BE2C (cell line): Measurements from ENCODE around the gene IFTAP.

Source experiments
- DNase-seq: peaks from one replicate; pipeline ENCODE4 v3.0.0-alpha.2; 2020
- H3K27me3 ChIP-seq: fragments of 250-450 bp; sonication (Bioruptor Pico); 2 replicates; pipeline ENCODE4 v1.5.1; 2020; ENCODE audit warnings: mild to moderate bottlenecking
- H3K36me3 ChIP-seq: fragments of 250-450 bp; sonication (Bioruptor Pico); 2 replicates; pipeline ENCODE4 v1.5.1; 2020; ENCODE audit warnings: mild to moderate bottlenecking
- H3K4me1 ChIP-seq: fragments of 250-450 bp; sonication (Bioruptor Pico); 2 replicates; pipeline ENCODE4 v1.5.1; 2020
- H3K4me3 ChIP-seq: 2 replicates; pipeline ENCODE4 v1.5.1; 2011; ENCODE audit warnings: low read depth, low read length
- H3K9me3 ChIP-seq: fragments of 250-450 bp; sonication (Bioruptor Pico); 2 replicates; pipeline ENCODE4 v1.5.1; 2020
- TF ChIP-seq, protein P1 (sequence below): IDR thresholded peaks from 2 replicates; pipeline ENCODE4 v1.5.1; 2012; ENCODE audit warnings: mild to moderate bottlenecking, low read depth, low read length

Gene IFTAP

DNA sequence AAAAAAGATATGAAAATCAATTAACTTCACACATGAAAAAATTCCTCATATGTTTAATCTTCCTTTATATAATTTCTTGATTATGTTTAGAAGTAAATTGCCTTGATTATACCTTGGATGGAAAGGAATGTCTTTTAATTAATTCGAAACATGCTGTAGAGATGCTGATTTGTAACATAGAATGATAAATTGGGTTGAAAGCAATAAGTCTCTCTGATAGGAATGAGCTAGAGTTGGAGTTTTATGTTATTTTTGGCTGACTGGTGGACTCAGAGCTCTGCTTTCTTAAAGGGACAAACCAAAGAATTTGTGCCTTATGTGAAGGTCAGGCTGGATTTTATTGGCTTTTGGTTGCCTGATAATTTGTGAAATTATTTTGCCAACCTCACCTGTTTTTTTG is 98.4 kb downstream of the IFTAP start:
- TF ChIP-seq, protein P1, sequence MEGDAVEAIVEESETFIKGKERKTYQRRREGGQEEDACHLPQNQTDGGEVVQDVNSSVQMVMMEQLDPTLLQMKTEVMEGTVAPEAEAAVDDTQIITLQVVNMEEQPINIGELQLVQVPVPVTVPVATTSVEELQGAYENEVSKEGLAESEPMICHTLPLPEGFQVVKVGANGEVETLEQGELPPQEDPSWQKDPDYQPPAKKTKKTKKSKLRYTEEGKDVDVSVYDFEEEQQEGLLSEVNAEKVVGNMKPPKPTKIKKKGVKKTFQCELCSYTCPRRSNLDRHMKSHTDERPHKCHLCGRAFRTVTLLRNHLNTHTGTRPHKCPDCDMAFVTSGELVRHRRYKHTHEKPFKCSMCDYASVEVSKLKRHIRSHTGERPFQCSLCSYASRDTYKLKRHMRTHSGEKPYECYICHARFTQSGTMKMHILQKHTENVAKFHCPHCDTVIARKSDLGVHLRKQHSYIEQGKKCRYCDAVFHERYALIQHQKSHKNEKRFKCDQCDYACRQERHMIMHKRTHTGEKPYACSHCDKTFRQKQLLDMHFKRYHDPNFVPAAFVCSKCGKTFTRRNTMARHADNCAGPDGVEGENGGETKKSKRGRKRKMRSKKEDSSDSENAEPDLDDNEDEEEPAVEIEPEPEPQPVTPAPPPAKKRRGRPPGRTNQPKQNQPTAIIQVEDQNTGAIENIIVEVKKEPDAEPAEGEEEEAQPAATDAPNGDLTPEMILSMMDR, result no peak
- H3K27me3 ChIP-seq, result no peaks in the 10 kb centered on the region
- H3K4me1 ChIP-seq, result no peaks in the 10 kb centered on the region
- H3K9me3 ChIP-seq, result no peaks in the 10 kb centered on the region
- no peak for DNase-seq
- no peaks in the 10 kb centered on the region for H3K36me3 ChIP-seq
- H3K4me3 ChIP-seq, result no peak overlapping the region

DNA sequence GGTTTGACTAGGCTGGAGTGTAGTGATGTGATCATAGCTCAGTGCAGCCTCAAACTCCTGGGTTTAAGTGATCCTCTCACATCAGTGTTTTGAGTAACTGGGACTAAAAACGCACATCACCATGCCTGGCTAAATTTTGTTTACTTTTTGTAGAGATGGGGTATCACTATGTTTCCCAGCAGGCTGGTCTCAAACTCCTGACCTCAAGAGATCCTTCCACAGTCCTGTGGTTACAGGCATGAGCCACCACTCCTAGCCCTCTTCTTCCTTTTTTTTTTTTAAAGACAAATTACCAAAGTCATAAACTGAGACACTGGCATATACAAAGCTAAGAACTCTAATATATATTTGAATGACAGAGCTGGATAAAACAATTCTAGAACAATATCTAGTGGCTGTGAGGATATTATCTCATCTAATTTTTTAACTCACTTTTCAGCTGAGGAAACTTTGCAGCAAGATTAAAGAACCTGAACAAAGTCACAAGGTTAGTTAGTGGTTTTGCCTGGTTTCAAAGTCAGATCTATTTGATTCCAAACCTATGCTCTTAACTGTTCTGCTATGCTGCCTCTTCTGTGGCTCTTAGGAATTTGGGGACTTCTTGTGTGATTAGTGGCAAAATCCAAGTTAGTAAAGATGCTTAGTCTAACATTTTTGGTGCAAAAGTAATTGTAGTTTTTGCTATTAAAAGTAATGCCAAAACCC is 99.0 kb downstream of the IFTAP start:
- no peak for DNase-seq
- Histone ChIP-seq H3K27me3 (no peaks in the 10 kb centered on the region), H3K4me3 (no peak overlapping the region)

DNA sequence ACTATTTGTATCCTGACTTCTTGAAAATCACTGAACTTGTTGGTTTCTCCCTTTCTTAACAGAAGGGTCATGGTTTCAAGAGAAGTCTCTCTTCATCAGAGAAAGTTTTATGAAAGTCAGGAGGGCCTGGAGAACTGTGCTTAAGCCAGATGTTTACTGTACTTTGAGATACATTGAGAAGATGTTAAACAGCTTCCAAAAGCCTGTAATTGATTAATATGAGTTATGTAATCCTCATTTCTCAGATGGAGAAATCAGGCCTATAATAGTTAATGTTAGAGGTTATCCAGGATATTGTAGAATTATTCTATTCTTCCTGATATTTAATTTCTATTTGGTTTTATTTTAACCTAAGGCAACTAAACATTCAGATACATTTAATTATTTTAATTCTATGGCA is 100.8 kb downstream of the IFTAP start:
- Histone ChIP-seq H3K27me3 (no peaks in the 10 kb centered on the region), H3K4me3 (no peak overlapping the region), H3K9me3 (no peaks in the 10 kb centered on the region), H3K4me1 (no peaks in the 10 kb centered on the region), H3K36me3 (no peaks in the 10 kb centered on the region)
- TF ChIP-seq, protein P1, result no peak
- DNase-seq, result no peak

More for the DNA sequence above, 99.0 kb downstream of the IFTAP start:
- Histone ChIP-seq H3K9me3 (no peaks in the 10 kb centered on the region), H3K4me1 (no peaks in the 10 kb centered on the region), H3K36me3 (no peaks in the 10 kb centered on the region)
- TF ChIP-seq, protein P1, result no peak

DNA sequence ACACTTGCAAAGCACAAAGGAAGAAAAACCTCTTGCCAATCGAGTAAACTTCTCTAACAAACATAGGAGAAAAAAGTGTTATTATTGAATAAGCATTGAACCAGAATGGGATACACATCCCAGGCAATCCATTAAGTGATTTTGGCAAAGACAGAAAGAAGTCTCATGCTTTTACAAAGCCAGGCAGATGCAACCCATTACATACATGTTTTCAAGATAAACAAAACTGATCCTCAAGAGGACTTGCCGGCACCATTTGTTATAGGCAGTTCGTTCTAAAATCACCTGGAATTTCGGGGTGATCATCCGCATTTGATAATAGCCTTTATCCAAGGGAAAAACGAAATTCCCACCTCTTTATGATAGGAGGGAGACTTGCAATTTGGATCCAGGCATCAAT is 101.3 kb downstream of the IFTAP start:
- no peaks in the 10 kb centered on the region for H3K4me1 ChIP-seq
- TF ChIP-seq, protein P1, result no peak
- no peaks in the 10 kb centered on the region for H3K36me3 ChIP-seq
- no peak for DNase-seq
- H3K4me3 ChIP-seq, result no peak overlapping the region
- no peaks in the 10 kb centered on the region for H3K9me3 ChIP-seq
- no peaks in the 10 kb centered on the region for H3K27me3 ChIP-seq

DNA sequence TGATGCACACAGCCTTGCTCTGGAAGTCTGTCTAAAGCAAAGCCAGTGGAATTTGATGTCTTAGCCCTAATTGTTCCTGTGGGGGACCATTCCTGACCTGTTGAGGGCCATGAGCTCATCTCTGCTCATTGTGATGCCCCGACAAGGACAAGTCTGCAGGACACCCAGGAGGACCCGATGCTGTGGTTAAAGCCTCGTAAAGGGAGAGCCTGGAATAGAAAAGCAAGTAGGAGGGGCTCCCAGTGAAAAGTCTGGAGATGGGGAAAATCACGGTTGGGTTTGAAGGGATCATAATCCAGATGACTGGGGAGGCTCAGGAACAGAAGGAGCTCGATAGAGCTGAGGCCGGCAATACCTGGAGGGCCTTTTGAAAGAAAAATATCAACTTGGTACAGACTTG is 102.2 kb downstream of the IFTAP start:
- Histone ChIP-seq H3K4me1 (no peaks in the 10 kb centered on the region), H3K27me3 (no peaks in the 10 kb centered on the region), H3K9me3 (no peaks in the 10 kb centered on the region), H3K4me3 (no peak overlapping the region), H3K36me3 (no peaks in the 10 kb centered on the region)
- TF ChIP-seq, protein P1, result no peak
- DNase-seq, result no peak

DNA sequence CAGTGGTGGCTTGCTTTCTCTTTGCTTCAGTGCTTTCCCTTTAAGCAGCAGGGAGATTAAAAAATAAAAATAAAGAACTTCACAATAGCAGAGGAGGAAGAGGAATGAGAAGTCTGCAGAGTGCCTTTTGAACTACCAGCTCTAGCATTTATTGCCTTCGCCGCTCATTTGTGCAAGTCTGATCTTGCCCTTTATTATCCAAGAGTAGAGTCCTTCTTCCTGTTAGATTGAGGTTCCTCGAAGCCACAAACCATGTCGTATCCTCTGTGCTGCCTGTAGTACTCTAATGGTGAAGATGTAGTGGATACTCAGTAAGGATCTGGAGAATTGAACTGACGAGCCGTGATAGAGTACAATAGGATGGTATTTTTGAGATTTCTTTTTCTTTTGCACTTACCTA is 105.0 kb downstream of the IFTAP start:
- H3K9me3 ChIP-seq, result no peaks in the 10 kb centered on the region
- no peaks in the 10 kb centered on the region for H3K27me3 ChIP-seq
- H3K4me3 ChIP-seq, result no peak overlapping the region
- no peak for DNase-seq
- no peaks in the 10 kb centered on the region for H3K36me3 ChIP-seq
- H3K4me1 ChIP-seq, result no peaks in the 10 kb centered on the region
- TF ChIP-seq, protein P1, result no peak
